ENCODE measurements around the gene NELFB. TPM values are rescaled to one million over a fixed set of nuclear protein-coding genes. Genes with fewer than 3 reads are reported as not detected.

The NELFB gene
- total RNA-seq, 3 donors from 2014 or later: 32.6 to 39.2 (median 38.7) TPM

- peaks cover 5 to 28% of the 10 kb centered on the region in 2 donors for H3K4me1 ChIP-seq
- no peaks in the 10 kb centered on the region for H3K36me3 ChIP-seq
- intact Hi-C loops (cut with DNase I; ENCODE audit: low total_unique reads): no loop called here
- TF ChIP-seq POLR2AphosphoS5 (IDR thresholded peaks at IDR 0.05) (no peak), POLR2A (IDR thresholded peaks at IDR 0.05) (no peak), CTCF (IDR thresholded peaks at IDR 0.05) (no peak)
- H3K27ac ChIP-seq: peak overlapping the region in 1 of 2 donors; percentile 88
- H3K9me3 ChIP-seq: no peaks in the 10 kb centered on the region
- H3K4me3 ChIP-seq: peak overlapping the region in 2 of 3 donors; percentile 15 to 50
- peaks cover 0 to 2% of the 10 kb centered on the region in 2 donors for H3K27me3 ChIP-seq
- no peak for DNase-seq (ENCODE audit: low spot score in 2 of 2)
Observed at GRCh38 chr9:137299203-137299565, 44.1 kb downstream of the NELFB start.

- Histone ChIP-seq H3K9me3 (no peaks in the 10 kb centered on the region), H3K4me3 (peak overlapping the region; percentile 43 to 76 (median 59)), H3K4me1 (peaks cover 11 to 25% of the 10 kb centered on the region in 2 donors), H3K27me3 (peaks cover 0 to 2% of the 10 kb centered on the region in 2 donors), H3K36me3 (no peaks in the 10 kb centered on the region), H3K27ac (peak overlapping the region; percentile 2 to 53)
- no peak for DNase-seq (ENCODE audit: low spot score in 2 of 2)
- no peak for TF ChIP-seq POLR2A (IDR thresholded peaks at IDR 0.05)
- peak in 1 of 3 donors; percentile 17 for TF ChIP-seq POLR2AphosphoS5 (IDR thresholded peaks at IDR 0.05)
- intact Hi-C loops (cut with DNase I; ENCODE audit: low total_unique reads): no loop called here
Observed at GRCh38 chr9:137299938-137300337, 44.8 kb downstream of the NELFB start.

- Histone ChIP-seq H3K9me3 (no peaks in the 10 kb centered on the region), H3K27me3 (peaks cover 0 to 2% of the 10 kb centered on the region in 2 donors), H3K27ac (peak overlapping the region; percentile 55 to 72), H3K4me1 (peaks cover 15 to 23% of the 10 kb centered on the region in 2 donors), H3K4me3 (peak overlapping the region; percentile 43 to 76 (median 59)), H3K36me3 (no peaks in the 10 kb centered on the region)
- no peak for DNase-seq (ENCODE audit: low spot score in 2 of 2)
- intact Hi-C loops (cut with DNase I; ENCODE audit: low total_unique reads): loop anchor here (1.0 kb wide), 1 partner anchor 31 kb away; no protein-coding TSS in a partner anchor
- TF ChIP-seq POLR2A (IDR thresholded peaks at IDR 0.05) (no peak), CTCF (IDR thresholded peaks at IDR 0.05) (no peak), POLR2AphosphoS5 (IDR thresholded peaks at IDR 0.05) (no peak)
Observed at GRCh38 chr9:137300567-137301080, 45.5 kb downstream of the NELFB start.

- Histone ChIP-seq H3K4me1 (peaks cover 22% of the 10 kb centered on the region in 2 donors), H3K27me3 (peaks cover 0 to 2% of the 10 kb centered on the region in 2 donors), H3K27ac (peak overlapping the region; percentile 55 to 72), H3K4me3 (peak overlapping the region; percentile 43 to 76 (median 59)), H3K36me3 (no peaks in the 10 kb centered on the region), H3K9me3 (no peaks in the 10 kb centered on the region)
- intact Hi-C loops (cut with DNase I; ENCODE audit: low total_unique reads): loop anchor here (1.0 kb wide), 1 partner anchor 32 kb away; no protein-coding TSS in a partner anchor
- no peak for TF ChIP-seq POLR2AphosphoS5 (IDR thresholded peaks at IDR 0.05)
- TF ChIP-seq CTCF (IDR thresholded peaks at IDR 0.05): peak in 1 of 3 donors; percentile 3
- DNase-seq (ENCODE audit: low spot score in 2 of 2): no peak
Observed at GRCh38 chr9:137301081-137301947, 46.2 kb downstream of the NELFB start.

GRCh38 chr9:137302118-137302448, 47.0 kb downstream of the NELFB start, which contains the start of gene NRARP:
TSS of gene NRARP (minus strand) at chr9:137302271. CDS start at chr9:137301928, 343 bp downstream.
- H3K9me3 ChIP-seq: no peaks in the 10 kb centered on the region
- no peak for TF ChIP-seq POLR2A (IDR thresholded peaks at IDR 0.05)
- peak in 2 of 3 donors; percentile 10 to 44 for TF ChIP-seq POLR2AphosphoS5 (IDR thresholded peaks at IDR 0.05)
- no peak for TF ChIP-seq CTCF (IDR thresholded peaks at IDR 0.05)
- H3K4me3 ChIP-seq: peak within 1 kb of the TSS; percentile 43 to 76 (median 59)
- H3K36me3 ChIP-seq: no peaks in the 10 kb centered on the region
- H3K27ac ChIP-seq: peak within 1 kb of the TSS; percentile 89 to 93
- DNase-seq (ENCODE audit: low spot score in 2 of 2): peak; percentile 86 to 89
- intact Hi-C loops (cut with DNase I; ENCODE audit: low total_unique reads): no loop called here
- peaks cover 23 to 29% of the 10 kb centered on the region in 2 donors for H3K4me1 ChIP-seq
- peaks cover 0 to 2% of the 10 kb centered on the region in 2 donors for H3K27me3 ChIP-seq
